8988T (cell line): Measurements from ENCODE around the gene ABHD17B.
A peak's percentile ranks its signal among the peaks of the same experiment; 100 is the strongest.
"Not testable (repeated sequence)": the region's sequence is repeated elsewhere in the genome, so short reads cannot be mapped to it uniquely, and the experiment has no call there.

Experiments
- DNase-seq: peaks from one replicate; pipeline ENCODE4 v3.0.0; 2011

Gene ABHD17B

DNA sequence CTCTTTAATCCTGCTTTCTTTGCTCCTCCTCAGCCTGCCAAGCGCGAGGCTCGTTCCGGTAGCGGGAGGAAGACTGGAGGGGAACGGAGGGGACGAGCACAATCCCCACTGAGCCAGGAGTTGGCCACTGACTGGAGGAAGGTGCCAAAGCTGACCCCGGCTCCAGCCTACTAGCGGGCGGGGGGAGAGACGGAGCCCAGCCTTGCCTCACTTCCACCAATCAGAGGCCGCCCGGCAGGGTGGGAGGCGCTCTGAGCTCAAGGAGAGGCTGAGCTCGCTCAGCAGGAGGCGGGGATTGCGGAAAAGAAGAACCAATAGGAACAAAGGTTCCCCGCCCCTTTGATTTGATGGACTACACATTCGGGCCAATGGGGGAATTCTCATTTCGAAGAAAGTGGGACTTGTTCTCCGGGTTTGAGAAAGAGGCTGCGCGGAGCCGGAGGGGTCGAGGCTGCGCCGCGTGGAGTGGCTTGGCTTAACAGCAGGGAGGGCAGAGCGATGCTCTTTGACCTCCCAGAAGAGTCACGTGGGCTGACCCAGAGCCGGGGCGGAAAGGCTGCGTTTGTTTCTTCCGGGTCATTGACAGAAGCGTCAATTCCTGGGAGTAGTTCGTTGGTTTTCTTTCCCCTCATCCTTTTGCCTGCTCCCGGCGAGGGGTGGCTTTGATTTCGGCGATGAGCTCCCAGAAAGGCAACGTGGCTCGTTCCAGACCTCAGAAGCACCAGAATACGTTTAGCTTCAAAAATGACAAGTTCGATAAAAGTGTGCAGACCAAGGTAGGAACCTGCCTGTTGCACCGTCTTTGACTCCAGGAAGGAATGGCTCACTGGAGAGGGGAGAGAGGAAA, at the start of gene ABHD17B, which contains the start of gene C9orf85:
Gene ABHD17B (minus strand): TSS at position 133 of the 847 bp plus-strand sequence. CDS start 36,113 bp downstream, outside the sequence.
Gene C9orf85 (plus strand): TSS at position 579 of the 847 bp plus-strand sequence. CDS start 96 bp downstream, at position 675.
- DNase-seq, result peak; percentile 80

DNA sequence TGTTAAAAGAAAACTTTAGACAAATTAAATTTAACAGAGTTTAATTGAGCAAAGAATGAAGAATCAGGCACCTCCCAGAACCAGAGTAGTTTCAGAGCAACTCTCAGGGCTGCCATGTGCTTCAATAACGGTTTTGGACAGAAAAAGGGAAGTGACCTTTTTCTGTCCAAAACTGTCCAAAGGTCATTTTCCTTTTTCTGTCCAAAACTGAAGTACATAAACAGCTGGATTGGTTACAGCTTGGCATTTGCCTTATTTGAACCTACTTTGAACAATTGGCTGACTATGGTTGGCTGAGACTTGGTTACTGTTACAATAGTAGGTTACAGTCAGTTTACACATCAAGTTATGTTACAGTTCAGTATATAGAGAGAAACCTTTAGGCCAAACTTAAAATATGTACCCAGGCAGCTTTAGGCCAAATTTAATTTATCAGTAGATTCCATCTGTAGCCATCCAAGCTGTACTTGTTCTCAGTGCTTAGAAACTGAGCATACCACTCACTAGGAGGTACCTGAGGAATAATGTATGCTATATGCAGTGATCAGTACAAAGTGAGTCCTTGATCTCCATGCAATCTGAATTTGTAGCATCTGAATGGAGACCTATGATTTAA, 44.4 kb upstream of the ABHD17B start:
- DNase-seq, result no peak

DNA sequence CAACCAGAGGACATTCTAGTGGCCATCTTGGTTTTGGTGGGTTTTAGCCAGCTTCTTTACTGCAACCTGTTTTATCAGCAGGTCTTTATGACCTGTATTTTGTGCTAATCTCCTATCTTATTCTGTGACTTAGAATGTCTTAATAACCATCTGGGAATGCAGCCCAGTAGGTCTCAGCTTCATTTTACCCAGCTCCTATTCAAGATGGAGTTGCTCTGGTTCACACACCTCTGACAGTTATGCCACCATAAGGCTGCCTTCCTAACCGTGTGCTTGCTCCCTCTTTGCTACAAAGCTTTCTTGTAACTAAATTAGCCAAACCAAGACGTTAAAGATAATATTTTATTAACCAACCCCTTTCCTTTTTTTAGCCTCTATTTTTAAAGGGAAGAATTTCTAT, 43.7 kb upstream of the ABHD17B start:
- not testable (repeated sequence) for DNase-seq

- no peak for DNase-seq
Observed at GRCh38 chr9:71944754-71945375, 33.9 kb upstream of the ABHD17B start.

DNA sequence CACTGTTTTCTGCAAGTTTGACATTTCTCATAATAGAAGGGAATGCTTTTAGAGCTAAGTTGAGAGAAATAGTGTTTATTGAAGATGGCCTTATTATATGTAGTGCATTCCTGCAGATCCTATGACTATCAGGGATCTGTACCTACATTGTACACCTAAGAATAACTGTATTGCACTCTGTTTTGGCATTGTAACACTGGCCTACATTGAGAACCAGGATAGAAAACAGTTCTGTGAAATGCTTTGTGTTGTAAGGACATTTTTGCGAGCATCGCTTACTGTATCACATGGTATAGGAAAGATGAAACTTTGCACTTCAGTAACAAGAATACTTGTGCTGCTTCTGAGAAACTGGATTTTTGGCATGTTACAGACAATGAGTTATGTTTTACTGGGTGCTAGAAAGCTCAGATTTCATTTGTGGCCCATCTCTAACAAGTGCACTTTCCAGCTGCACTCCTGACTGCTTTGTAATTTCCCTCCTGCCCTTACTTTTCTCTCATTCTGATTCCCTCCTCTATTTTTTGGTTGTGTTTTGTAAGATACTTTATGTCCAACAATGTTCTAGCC, 31.1 kb upstream of the ABHD17B start:
- no peak for DNase-seq

DNA sequence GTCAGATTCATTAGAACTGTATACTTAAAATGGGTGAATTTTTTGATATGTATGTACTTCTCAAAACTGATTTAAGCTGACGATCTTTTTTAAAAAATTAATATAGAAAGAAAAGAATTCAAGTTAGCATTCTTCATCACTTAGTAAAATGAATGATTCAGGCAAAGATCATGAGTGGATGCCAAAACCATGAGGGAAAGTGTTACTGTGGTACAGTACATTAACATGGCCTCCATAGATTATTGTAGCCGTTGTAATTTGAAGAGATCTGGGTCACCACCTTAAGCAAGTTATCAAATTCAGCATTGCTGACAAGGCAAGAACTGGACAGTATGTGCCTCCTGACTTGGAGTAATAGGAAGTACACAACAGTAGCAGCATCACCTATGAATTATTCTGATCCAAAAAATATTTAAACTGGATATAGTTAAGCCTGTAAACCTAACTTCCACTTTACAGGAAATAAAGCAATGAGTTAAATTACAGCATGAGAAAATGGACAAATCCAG, 30.1 kb upstream of the ABHD17B start:
- no peak for DNase-seq

- DNase-seq, result no peak
Observed at GRCh38 chr9:71937898-71938297, 26.9 kb upstream of the ABHD17B start.

DNA sequence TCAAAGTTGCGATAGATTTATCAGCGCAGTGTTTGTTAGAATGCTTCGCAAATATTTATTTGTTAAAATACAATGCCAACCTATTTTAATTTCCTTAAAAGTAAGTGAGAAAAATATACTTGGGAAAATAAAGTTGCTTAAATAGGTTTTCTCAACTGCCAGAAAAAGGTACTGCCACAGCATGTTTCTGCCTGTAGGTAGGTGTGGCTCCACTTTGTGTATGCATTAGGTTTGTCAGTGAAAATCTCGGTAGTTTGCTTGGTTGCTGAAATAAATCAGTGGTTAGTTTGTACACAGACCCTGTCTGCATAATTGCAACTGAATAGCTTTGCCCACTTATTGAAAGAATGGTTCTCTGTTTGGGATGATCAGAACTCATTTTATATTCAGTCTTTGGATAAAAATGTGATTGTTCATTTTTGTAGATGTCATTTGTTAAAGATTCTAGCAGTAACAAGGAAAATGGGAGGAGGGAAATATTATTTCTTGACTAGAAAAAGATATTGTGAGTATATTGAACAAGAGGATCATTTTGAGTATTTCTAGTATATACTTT, 26.2 kb upstream of the ABHD17B start:
- no peak for DNase-seq

GRCh38 chr9:71936066-71936465, 25.1 kb upstream of the ABHD17B start:
- no peak for DNase-seq

DNA sequence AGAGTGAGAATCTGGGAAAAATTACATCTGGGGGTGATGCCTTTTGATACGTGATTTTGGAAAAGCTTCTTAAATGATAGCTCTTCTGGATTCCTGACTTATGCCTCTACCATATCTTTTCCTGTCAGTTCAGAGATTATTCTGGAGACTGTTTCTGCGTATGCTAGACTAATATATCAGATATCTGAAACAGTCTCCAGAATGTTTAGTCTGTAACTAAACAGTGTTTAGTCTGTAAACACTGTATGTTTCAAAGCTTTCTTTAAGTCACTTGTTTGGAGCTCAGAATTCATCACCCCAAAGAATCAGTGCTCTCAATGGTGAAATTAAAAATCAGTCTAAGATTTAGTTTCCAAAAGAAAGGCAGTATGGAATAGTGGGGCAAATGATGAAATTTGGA, 20.2 kb upstream of the ABHD17B start:
- no peak for DNase-seq

GRCh38 chr9:71929791-71930440, 18.9 kb upstream of the ABHD17B start:
- DNase-seq, result no peak

DNA sequence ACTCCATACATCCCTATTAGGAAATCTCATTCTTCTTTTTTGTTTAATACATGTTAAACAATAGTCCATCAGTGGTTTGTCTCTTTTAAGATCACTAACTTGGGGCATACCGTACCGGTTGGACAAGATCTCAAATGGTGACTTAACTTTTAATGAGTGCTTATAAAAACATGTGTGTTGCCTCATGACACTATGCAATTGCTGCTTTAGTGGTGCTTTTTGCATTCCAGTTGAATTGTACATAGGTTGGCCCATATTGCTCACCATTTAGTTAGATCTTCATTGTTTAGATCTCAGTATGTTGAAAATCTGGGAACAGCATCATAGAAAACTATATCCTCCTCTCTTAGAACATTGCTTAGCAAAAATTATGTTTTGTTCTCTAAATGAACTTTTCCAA, 18.2 kb upstream of the ABHD17B start:
- no peak for DNase-seq

- DNase-seq, result no peak
Observed at GRCh38 chr9:71928806-71929205, 17.8 kb upstream of the ABHD17B start.

DNA sequence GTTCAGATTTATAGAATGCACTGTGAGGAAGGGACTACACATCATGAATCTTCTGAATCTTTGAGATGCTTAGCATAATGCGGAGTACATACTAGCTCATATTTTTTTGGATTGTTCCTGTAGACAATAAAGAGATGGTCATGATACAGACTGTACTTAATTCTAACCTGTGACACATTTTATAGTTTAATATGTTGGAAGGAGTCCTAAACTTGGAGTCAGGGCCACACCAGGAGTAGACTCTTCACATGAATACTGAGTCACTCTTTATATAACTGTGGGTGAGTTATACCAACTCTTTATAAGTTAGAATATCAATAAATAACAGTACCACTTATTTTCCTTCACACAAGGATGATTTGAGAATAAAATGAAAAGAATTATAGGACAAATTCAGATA, 17.4 kb upstream of the ABHD17B start:
- no peak for DNase-seq

DNA sequence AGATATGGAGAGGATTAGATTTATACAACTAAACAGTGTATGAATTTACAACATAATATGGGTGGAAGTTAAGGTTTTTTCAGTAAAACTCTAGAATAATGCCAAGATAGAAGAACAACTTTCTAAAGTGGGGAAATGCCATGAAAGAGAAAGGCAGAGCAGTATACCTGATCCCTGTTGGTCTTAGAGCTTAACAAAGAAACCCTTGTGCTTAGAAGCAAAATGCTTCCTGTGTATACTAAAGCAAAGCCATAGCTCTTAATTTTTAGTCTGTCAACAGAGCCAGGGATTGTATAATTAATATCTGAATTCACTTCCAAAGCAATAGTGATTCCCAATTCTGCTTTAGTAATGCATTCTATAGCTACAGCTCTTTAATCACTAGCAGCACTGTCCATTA, 14.8 kb upstream of the ABHD17B start:
- DNase-seq, result no peak

- no peak for DNase-seq
Observed at GRCh38 chr9:71924576-71924975, 13.6 kb upstream of the ABHD17B start.

GRCh38 chr9:71921190-71921814, 10.3 kb upstream of the ABHD17B start:
- DNase-seq, result no peak

GRCh38 chr9:71920456-71921189, 9.6 kb upstream of the ABHD17B start:
- DNase-seq, result no peak

DNA sequence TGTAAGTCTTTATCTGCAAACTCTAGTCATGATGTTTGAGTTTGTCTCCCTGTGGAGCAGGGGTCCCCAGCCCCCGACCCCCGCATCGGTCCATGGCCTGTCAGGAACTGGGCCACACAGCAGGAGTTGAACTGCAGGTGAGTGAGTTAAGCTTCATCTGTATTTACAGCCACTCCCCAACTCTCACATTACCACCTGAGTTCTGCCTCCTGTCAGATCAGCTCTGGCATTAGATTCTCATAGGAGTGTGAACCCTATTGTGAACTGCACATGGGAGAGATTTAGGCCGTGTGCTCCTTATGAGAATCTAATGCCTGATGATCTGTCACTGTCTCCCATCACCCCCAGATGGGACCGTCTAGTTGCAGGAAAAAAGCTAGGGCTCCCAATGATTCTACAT, 7.4 kb upstream of the ABHD17B start:
- no peak for DNase-seq

GRCh38 chr9:71916834-71917534, 6.0 kb upstream of the ABHD17B start:
- DNase-seq, result no peak

GRCh38 chr9:71915495-71915894, 4.5 kb upstream of the ABHD17B start:
- DNase-seq, result no peak
